ENCODE results near the gene GPATCH3.
A peak's percentile ranks its signal among the peaks of the same experiment; 100 is the strongest.
"Not testable (repeated sequence)": the region's sequence is repeated elsewhere in the genome, so short reads cannot be mapped to it uniquely, and the experiment has no call there.

The GPATCH3 gene

DNA sequence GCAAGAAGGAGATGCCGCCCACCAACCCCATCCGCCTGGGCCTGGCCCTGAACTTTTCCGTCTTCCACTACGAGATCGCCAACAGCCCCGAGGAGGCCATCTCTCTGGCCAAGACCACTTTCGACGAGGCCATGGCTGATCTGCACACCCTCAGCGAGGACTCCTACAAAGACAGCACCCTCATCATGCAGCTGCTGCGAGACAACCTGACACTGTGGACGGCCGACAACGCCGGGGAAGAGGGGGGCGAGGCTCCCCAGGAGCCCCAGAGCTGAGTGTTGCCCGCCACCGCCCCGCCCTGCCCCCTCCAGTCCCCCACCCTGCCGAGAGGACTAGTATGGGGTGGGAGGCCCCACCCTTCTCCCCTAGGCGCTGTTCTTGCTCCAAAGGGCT, 36.6 kb downstream of the GPATCH3 start:
- DNase-seq, result no peak

DNA sequence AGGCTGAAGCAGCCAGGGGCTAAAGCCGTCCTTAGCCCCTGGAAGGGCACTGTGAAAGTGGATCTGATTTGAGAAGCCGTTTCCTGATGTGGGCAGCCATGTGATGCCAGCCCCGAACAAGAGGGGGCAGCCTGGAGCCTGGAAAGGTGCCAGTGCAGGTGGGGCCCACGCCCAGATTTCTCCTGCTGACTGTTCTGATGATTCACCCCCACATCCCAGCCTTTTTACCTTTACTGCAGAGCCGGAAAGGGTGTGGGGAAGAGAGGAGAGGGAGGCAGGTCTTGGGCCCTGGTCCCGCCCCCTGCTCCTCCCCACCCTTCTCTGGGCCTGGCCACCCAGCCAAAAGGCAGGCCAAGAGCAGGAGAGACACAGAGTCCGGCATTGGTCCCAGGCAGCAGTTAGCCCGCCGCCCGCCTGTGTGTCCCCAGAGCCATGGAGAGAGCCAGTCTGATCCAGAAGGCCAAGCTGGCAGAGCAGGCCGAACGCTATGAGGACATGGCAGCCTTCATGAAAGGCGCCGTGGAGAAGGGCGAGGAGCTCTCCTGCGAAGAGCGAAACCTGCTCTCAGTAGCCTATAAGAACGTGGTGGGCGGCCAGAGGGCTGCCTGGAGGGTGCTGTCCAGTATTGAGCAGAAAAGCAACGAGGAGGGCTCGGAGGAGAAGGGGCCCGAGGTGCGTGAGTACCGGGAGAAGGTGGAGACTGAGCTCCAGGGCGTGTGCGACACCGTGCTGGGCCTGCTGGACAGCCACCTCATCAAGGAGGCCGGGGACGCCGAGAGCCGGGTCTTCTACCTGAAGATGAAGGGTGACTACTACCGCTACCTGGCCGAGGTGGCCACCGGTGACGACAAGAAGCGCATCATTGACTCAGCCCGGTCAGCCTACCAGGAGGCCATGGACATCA, 37.2 kb downstream of the GPATCH3 start, which contains the start of gene SFN:
SFN (plus strand) TSS at position 369 of the 904 bp plus-strand sequence; CDS start at position 433, 64 bp downstream.
- peak; percentile 34 for DNase-seq

DNA sequence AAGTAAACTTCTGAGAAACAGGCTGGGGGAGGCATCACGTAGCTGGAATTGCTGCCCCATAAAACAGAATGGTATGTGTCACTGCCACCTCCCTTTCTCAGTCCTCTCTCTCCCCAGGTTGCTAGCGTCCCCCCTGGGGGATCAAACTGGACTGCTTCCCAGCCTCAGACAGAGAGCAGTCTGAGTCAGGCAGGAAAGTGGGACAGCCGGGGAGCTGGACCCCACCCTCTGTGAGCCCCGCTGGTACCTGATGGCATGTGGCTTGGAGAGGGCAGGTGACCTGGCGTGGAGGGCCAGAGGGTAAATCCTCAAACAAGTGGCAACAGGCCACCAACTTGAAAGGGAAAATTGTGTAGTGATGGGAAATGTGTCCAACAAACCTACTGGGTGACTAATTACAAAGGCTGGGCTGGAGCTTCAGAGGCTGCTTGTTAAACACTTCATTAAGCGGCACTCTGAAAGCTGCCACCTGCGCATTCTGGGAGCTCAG, 38.3 kb downstream of the GPATCH3 start:
- no peak for DNase-seq

DNA sequence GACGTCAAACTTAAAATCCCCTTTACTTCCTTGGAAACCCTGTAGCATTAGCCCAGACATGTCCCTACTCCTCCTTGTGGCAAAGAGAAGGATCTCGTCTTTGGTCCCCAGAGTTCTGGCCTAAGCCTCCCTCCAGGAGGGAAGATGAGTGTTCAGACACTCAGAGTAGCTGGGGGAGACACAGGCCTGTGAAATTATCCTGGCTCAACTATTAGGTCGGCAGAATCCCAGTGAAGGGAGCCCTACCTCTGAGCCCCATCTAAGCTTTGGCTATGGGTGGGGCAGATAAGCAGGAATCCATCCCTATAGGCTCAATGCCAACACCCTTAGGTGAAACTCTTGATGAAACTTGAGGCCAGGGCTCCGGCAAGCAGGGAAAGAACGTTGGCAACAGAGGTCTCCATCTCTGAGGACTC, 39.0 kb downstream of the GPATCH3 start:
- no peak for DNase-seq

DNA sequence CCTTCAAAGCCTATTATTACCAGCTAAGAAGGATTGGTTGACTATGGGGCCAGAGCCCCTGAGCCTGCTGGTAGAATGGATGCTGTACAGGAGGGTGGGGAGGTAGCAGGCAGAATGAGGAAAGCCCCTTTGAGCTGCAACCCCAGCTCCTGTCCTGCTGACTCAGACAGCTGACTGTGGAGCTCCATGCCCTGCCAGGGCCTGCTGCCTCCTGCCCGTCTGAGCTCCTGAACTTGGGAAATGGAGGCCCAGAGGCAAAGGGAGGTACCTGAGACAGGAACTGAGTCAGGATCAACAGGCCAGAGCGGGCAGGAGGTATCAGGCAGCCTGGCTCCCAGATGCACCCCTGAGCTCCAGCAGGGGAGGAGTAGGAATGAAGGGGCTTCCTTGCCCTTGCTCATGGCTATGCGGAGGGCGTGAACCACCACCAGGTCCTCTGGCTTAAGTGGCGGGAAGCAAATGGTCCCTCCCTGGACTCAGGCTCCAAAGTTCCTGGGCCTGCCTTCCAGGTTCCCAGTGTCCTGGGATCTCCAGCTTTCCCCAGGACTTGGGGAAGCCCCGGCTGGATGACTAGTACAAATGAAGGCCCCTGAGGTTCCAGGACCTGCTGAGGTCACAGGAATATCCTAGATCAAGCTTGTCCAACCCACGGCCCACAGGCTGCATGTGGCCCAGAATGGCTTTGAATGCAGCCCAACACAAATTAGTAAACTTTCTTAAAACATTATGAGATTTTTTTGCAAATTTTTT, 41.2 kb downstream of the GPATCH3 start:
- no peak for DNase-seq

DNA sequence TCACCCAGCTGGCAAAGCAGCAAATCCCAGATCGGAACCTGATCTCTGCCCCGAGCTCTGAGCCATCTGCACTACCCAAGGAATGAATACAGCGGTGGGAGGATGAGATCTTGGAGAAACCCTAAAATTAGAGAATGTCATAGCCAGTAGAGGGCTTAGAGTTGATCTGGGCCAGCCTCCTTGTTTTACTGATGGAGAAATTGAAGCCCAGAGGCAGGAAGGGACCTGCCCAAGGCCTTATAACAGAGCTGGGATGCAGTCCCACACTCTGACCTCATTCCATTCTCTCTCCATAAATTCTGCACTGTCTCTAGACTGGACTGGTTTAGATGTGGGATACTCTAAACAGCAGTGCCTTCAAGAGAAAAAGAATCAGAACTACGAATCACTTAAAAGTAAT, 42.1 kb downstream of the GPATCH3 start:
- no peak for DNase-seq

DNA sequence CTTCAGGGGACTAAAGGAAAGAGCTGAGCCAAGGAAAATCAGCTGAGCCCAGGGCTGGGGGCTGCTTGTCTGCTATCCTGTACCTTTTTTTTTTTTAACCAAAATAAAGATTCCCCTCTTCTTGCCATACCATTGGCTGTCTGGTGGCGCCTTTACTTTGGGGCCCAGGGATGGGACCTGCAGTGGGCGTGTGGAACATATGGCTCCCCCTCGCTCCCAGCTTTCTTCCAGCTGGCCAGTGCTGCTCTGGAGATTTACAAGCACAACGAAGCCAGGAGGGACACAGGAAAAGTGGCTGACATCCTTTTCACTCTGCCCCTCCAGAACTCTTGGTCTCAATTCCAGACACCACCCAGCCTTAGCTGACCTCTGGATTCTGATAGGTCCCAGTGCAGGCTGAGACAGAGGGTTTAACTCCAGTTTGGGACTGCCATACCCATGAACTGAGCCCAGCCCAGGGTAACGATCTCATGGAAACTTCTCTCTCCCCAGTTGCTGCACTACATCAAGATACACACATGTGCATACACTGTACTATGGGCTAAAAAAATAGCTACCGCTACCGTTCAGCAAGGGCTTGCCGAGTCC, 42.7 kb downstream of the GPATCH3 start:
- no peak for DNase-seq

DNA sequence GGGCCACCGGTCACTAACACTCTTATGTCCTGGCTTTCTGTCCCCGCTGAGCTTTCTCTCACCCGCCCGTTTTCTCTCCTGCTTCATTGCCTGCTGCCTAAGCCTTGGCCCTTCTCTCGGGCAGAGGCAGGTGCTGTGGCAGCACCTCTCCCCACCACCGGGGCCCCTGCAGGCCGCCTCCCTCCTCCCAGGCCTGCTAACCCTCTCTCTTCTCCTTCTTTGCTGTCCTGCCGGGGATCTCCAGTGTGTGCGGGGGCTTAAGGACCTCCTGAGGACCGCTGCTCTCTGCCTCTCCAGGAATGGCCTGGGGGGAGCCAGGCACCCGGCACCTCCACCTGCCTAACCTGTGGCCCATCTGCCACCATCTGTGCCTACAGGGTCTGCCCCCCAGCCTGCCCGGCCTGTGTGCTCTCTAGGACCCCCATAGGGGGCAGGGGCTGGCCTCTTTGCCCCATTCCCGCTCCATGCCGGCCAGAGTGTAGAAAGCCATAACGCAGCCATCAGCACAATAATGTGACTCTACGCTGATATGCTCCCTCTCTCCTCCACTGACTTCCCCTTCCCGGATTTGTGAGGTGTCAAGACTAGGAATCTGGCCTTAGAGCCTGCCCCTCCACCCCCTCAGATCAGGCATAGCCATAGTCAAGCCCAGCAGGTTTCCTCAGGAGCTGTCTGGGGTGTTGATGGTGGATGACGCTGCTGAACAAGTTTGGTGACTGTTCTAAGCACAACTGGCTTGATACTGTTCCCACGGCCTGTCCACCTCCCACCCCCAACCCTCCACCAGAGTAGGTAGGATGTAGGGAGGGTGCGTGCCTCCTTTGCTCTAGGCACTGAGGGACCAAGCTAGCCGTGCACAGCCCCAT, 43.4 kb downstream of the GPATCH3 start:
- no peak for DNase-seq

DNA sequence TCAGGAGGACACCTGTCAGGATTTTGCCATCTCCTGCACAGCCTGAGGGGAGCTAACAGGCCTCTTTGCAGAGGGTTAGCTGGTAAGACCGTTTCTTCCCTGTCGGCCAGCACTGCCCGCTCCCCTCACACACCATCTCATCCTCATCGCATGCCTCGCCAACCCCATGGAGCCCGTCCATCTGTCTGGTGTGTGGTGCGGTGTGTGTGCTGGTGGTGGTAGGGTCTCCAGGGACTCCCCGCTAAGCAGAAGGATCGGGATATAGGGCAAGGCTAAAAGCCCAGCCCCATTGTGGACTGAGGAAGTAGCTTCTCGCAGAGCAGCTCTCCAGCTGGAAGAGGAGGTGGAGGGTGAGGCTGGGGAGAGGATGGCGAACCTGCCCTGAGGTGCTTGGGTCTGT, 44.1 kb downstream of the GPATCH3 start:
- DNase-seq, result no peak

DNA sequence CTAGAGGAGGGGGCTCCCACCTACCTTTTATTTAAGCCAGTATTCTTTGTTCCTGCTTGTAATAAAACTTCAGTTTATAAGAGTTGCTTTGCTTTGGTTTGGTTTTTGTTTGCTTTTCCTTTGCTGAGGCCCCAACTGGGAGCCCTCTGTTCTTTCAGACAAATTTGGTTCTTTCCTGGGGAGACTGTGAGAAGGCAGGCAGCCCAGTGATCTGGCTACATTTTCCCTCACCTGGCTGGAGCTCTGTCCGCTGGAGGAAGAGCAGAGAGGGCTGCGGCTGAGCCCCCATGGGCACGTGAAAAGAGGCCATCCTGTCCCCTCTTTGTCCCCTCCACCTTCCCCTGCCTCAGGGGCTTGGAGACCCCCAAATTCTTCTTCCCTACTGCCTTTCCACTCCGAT, 44.6 kb downstream of the GPATCH3 start:
- no peak for DNase-seq

DNA sequence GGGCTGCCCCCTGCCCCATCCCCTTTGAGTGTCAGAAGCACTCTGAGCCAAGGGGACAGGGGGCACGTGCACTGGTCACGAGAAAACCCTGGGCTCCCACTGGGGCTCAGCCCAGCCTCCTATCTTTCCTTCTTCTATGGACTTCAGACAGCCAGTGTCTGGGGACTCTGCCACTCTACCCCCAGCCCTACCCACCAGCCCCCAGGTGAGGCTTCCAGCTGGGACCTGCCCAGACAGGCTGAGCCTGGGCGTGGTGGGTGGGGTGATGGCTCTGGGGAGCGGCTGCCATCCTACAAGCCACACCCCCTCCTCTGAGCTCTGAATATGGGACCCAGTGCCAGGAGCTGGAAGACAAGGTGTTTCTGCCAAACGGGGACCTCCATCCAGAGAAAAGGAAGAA, 45.4 kb downstream of the GPATCH3 start:
- no peak for DNase-seq

DNA sequence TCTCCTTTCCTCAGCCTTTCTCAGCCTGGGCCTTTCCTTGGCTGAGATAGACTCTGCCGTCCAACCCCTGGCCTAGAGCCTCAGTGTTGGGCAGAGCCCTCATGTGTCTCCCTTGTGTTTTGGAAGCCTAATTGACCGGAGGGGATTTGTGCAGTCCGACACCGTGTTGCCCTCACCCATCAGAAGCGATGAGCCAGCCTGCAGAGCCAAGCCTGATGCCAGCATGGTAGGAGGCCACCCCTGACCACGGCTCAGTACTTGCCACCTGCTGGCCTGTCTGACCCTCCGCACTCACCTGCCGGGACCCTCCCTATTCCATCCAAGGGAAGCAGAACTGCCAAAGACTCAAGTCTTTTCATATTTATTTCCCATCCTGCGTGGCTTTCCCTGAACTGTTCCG, 46.7 kb downstream of the GPATCH3 start:
- no peak for DNase-seq

DNA sequence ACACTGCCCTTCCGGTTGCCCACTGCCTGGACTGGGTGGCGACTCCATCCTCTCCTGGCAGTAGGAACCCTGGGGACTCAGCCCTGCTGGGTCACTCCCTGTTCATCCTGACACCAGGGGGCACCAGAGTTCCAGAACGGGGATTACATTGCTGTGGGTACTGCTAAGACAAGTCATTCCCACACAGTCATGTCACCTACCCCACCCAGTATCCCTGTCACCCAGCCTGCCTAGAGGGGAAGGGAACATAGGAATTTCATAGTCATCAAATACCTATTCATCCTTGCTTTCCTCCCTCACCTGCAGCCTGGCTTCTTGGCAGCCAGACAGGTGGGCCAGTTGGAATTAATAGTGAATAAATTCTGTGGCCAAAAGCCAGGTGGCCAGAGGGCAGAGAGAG, 47.1 kb downstream of the GPATCH3 start:
- peak; percentile 84 for DNase-seq

DNA sequence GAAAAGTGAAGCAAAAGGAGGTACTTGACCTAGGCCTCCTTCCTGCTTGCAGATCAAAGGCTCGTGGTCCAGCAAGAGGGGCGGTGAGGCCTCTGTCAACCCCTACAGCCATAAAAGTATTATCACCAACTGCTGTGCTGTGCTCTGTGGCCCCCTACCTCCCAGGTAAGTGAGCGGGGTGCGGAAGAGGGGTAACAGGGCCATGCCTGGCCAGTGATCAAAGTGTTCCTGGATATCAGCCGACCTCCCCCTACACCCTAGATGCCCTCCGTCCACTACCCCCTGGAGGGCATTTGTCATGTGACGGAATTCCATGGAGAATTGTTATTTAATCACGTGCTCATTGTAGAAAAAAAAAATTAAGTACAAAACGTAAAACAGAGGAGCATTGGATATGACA, 47.6 kb downstream of the GPATCH3 start:
- no peak for DNase-seq

DNA sequence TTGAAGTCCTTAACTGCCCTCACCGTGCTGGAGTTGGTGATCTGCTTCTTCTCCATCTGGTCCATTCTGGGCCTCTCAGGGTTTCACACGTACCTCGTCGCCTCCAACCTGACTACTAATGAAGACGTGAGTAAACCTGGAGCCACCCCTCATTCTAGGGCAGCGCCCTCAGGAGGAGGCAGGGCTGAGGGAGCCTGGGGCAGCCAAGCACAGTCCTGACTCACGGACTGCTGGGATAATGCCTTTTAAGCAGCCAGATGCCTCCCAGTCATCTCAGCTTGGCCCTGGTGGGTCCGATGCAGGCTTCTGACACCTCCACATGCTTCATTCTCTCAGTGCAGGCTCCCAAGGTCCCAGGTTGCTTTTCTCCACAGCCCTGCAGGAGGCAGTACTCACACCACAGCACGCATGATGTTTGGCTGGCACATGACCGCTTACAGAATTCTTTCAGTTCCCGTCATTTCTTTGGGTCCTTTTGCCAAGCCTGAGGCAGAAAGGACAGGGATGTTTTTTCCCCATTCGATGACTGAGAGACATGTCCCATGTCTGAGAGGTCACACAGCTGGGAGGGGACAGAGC, 49.1 kb downstream of the GPATCH3 start:
- no peak for DNase-seq

DNA sequence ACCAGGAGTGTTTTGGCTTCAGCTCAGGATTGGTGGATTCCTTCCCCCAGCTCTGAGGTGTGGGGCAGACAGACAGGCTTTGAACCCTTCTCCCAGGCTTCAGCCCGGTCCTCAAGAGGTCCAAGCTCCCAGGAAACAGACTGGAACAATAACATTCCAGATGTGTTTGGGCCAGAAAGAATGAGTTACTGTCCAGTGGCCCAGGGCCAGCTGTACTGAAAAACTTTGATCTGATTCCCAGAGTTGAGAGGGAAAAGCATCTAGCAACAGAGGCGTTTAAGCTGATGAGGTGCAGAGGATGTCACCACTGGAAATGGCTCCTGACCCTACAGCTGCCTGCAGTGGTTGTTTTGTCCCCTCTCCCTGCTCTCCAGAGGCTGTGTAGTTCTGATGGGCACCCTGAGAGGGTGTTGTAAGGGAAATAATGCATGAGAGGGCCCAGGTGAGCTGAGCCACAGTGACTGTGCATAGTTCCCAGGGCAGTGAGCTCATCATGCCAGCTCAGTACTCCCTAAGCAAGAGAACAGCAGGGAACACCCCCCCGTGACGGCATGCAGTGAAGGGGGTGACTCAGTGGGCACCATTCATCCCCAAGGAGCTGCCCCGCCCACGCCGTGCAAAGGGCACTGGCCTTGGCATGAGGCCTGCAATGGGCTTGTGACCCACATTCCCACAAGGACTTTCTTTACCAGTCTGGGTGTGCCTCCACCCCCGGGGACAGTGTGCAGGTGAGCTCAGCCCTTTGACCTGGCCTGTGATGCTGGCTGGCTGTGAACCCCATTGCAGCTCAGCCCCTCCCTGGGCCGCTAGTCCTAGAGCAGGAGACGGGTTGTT, 51.1 kb downstream of the GPATCH3 start:
- DNase-seq, result no peak

DNA sequence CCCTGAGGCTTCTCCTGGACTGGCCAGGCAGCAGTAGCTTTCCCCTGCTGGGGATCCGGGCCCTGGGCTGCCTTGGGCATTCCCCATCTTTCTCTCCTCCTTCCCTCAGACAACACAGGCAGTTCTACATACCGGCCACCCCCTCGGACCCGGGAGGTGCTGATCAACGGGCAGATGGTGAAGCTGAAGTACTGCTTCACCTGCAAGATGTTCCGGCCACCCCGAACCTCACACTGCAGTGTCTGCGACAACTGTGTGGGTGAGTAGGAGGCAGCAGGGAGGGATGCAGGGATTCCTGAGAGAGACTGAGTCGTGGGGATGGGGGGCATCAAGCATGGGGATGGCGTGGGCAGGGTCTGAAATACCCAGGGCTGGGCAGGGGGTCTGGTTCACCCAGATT, 51.8 kb downstream of the GPATCH3 start:
- DNase-seq, result no peak

DNA sequence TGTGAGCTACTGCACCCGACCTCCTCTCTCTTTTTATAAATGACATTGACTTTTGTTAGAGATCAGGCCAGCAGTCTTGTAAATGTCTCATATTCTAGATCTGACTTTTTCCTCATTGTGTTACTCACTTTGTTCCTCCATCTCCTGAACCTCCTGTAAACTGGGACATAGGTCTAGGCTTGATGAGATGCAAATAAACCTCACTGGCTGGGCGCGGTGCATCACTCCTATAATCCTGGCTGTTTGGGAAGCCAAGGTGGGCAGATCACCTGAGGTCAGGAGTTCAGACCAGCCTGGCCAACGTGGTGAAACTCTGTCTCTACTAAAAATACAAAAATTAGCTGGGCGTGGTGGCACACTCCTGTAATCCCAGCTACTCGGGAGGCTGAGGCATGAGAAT, 52.4 kb downstream of the GPATCH3 start:
- not testable (repeated sequence) for DNase-seq

DNA sequence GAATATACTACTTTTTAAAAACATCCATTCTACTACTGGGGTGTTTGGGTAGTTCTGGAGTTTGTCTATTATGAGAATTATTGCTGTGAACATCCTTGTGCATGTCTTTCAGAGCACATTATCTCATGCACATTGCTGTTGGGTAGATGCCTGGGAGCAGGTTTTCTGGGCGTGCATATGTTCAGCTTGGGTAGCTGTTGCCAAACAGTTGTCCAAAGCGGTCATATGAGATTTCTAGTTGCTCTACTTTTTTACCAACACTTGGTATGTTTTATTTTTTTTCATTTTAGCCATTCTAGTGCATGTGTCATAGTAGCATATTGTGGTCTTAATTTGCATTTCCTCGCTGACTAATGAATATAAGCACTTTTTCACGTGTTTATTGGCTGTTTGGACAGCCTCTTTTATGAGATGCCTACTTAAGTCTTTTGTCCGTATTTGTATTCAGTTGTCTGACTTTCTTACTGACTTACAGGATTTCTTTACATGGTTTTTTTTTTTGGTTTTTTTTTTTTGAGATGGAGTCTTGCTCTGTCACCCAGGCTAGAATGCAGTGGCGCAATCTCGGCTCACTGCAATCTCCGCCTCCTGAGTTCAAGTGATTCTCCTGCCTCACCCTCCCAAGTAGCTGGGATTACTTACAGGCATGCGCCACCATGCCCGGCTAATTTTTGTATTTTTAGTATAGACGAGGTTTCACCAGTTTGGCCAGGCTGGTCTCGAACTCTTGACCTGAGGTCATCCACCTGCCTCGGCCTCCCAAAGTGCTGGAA, 55.7 kb downstream of the GPATCH3 start:
- DNase-seq, result no peak
